Retinal pigment epithelial cell (primary cell): Measurements from ENCODE around the gene FOXK2.
A peak's percentile ranks its signal among the peaks of the same experiment; 100 is the strongest.

Source experiments
- DNase-seq: peaks from one replicate; pipeline ENCODE4 v3.0.0-alpha.2; 2010; ENCODE audit warnings: low read depth
- H3K4me3 ChIP-seq: 2 replicates; pipeline ENCODE4 v1.5.1; 2011; ENCODE audit warnings: mild to moderate bottlenecking, low read length, control low read depth, moderate library complexity
- TF ChIP-seq, protein P1 (sequence below): conservative IDR thresholded peaks from 2 replicates; pipeline ENCODE4 v1.5.1; 2011; ENCODE audit warnings: low read depth, low read length, control low read depth, inconsistent platforms

Gene FOXK2

DNA sequence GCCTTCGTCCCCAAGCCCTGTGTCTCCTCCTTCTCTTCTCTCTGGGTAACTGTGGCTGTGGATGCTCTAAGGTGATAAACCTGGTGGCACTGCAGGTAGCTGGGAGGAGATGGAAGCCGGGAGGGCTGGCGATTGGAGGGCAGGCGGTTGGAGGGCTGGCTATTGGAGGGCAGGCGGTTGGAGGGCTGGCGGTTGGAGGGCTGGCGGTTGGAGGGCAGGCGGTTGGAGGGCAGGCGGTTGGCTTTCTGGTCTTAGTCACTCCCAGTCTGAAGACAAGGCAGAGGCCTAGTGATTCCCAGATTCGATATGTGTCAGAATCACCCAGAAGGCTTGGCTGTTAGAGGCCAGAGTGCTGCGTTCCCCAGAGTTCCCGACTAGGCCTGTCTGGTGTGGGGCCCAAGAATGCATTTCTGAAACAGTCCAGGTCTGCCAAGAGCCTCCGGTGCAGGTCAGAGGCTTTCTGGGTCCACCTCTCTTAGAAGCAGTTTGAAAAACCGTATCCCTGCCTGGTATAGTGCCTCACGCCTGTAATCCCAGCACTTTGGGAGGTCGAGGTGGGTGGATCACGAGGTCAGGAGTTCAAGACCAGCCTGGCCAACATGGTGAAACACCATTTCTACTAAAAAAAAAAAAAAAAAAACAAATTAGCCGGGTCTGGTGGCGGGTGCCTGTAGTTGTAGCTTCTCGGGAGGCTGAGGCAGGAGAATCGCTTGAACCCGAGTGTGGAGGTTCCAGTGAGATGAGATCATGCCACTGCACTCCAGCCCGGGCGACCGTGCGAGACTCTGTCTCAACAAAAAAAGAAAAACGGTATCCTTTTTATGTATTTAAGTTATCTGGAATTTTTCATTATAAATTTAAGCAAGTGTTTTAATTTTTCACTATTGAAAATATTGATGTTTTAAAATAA is 69.0 kb downstream of the FOXK2 start:
- DNase-seq = no peak
- TF ChIP-seq, protein P1, sequence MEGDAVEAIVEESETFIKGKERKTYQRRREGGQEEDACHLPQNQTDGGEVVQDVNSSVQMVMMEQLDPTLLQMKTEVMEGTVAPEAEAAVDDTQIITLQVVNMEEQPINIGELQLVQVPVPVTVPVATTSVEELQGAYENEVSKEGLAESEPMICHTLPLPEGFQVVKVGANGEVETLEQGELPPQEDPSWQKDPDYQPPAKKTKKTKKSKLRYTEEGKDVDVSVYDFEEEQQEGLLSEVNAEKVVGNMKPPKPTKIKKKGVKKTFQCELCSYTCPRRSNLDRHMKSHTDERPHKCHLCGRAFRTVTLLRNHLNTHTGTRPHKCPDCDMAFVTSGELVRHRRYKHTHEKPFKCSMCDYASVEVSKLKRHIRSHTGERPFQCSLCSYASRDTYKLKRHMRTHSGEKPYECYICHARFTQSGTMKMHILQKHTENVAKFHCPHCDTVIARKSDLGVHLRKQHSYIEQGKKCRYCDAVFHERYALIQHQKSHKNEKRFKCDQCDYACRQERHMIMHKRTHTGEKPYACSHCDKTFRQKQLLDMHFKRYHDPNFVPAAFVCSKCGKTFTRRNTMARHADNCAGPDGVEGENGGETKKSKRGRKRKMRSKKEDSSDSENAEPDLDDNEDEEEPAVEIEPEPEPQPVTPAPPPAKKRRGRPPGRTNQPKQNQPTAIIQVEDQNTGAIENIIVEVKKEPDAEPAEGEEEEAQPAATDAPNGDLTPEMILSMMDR = no peak
- H3K4me3 ChIP-seq = no peak overlapping the region

- TF ChIP-seq, protein P1 = no peak
- no peak for DNase-seq
Measured at GRCh38 chr17:82589851-82590180, 70.3 kb downstream of the FOXK2 start.

DNA sequence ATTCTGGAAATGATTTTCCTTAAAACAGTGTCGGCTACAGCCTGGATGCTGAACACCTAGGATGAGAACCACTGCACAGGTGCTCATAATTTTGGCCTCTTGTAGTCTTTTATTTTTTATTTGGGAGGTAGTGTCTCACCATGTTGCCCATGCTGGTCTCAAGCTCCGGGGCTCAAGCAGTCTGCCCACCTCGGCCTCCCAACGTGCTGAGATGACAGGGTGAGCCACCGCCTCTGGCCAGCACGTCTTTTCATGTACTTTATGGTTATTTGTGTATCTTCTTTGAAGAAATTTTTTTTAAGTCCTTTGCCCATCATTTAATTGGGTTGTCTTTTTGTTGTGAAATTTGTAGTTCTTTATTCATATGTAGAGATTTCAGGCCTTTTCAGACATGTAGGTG is 70.7 kb downstream of the FOXK2 start:
- H3K4me3 ChIP-seq = no peak overlapping the region
- TF ChIP-seq, protein P1 = no peak
- no peak for DNase-seq

More at GRCh38 chr17:82589851-82590180, 70.3 kb downstream of the FOXK2 start:
- no peak overlapping the region for H3K4me3 ChIP-seq

DNA sequence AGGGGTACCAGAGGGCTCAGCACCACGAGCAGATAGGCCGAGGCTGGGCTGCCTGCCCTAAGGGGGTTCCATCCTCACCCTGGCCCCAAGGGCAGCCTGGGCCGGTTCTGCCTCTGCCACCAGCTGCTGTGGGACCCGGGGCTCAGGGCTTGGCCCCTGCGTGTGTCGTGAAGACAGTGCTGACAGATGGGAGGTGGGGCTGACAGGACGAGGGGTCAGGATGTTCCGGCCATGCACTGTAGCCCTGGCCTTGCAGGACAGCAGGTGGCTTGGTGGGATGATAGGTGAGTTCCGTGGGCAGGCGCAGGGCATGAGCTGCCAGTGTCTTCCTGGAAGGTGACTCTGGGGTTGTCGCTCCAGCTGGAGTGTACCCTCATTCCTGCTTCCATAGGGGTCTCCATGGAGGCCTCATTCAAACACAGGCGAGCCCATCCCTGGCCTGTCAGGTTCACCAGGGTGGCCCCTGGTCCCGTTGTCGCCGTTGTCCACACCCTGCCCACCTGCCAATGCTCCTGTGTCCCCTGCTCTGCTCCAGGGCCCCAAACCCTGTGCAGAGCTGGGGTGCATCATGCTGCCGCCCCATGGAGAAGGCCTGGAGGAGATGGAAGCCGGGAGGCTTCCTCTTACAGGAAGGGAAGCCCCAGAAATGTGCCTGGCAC is 71.5 kb downstream of the FOXK2 start:
- TF ChIP-seq, protein P1 = no peak
- no peak for DNase-seq
- no peak overlapping the region for H3K4me3 ChIP-seq

DNA sequence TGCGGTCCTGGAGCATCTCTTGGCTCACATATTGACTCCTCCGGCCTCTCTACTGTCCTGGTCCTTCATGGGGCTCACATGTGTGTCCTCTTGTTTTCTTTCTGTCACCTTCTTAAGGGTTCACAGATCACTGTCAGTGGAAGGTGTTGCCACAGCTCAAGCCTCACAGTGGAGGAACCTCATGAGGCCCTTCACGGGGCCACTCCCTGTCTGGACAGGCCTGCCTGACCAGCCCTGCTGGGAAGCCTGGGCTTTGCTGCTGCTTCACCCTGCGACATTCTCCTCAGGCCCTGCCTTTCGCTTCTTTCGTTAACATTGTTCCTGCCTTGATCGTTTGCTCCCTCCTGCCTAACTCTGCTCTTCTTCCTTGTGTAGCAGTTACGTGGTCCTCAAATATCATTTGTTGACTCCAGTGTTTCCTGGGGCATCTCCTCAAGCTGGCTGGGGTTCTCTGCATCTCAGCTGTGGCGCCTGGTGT is 72.8 kb downstream of the FOXK2 start:
- DNase-seq = no peak
- TF ChIP-seq, protein P1 = no peak
- no peak overlapping the region for H3K4me3 ChIP-seq

GRCh38 chr17:82592767-82593589 is 73.4 kb downstream of the FOXK2 start:
- DNase-seq = peak; percentile 72
- H3K4me3 ChIP-seq = peak overlapping the region; percentile 51
- TF ChIP-seq, protein P1 = no peak
